ENCODE measurements around the gene UGT8. TPM values are rescaled to one million over a fixed set of nuclear protein-coding genes. Genes with fewer than 3 reads are reported as not detected.
"Not testable (repeated sequence)": the region's sequence is repeated elsewhere in the genome, so short reads cannot be mapped to it uniquely, and the experiment has no call there.

Gene UGT8
- total RNA-seq, 1 donor from 2014 or later, result 0.25 TPM

DNA sequence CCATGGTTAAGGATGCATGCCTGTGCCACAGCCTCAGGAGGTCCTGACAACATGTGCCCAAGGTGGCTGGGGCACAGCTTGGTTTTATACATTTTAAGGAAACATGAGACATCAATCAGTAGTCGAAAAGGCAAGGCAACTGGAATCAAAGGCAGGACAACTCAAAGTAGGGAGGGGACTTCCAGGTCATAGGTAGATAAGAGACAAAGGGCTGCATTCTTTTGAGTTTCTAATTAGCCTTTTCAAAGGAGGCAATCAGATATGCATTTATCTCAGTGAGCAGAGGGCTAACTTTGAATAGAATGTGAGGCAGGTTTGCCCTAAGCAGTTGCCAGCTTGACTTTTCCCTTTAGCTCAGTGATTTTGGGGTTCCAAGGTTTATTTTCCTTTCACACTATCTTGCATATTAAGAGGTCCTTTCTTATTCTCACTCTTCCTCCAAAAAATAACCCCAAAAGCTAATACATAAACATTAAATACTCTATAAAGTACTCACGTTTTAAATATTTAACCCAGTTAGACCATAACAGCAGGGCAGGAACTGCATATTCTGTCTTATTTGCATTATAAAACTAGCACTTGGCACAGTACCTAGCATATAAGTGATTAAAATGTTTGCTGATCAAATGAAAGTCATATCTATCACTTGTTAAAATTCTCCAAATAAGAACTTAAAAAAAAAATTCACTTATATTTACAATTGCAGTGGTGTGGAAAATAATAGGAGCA, 36.3 kb upstream of the UGT8 start:
- TF ChIP-seq POLR2A (IDR thresholded peaks at IDR 0.05) (no peak), POLR2AphosphoS5 (IDR thresholded peaks at IDR 0.05; ENCODE audit: insufficient read depth in 1 of 2, low read depth in 1 of 2) (no peak)
- TF ChIP-seq, protein P1, sequence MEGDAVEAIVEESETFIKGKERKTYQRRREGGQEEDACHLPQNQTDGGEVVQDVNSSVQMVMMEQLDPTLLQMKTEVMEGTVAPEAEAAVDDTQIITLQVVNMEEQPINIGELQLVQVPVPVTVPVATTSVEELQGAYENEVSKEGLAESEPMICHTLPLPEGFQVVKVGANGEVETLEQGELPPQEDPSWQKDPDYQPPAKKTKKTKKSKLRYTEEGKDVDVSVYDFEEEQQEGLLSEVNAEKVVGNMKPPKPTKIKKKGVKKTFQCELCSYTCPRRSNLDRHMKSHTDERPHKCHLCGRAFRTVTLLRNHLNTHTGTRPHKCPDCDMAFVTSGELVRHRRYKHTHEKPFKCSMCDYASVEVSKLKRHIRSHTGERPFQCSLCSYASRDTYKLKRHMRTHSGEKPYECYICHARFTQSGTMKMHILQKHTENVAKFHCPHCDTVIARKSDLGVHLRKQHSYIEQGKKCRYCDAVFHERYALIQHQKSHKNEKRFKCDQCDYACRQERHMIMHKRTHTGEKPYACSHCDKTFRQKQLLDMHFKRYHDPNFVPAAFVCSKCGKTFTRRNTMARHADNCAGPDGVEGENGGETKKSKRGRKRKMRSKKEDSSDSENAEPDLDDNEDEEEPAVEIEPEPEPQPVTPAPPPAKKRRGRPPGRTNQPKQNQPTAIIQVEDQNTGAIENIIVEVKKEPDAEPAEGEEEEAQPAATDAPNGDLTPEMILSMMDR (IDR thresholded peaks at IDR 0.05), result no peak
- Histone ChIP-seq H3K36me3 (no peaks in the 10 kb centered on the region), H3K9me3 (no peaks in the 10 kb centered on the region), H3K4me1 (no peaks in the 10 kb centered on the region), H3K27ac (no peak overlapping the region), H3K4me3 (no peak overlapping the region), H3K27me3 (no peaks in the 10 kb centered on the region)
- intact Hi-C loops (cut with DNase I), result no loop called here
- no peak for DNase-seq (ENCODE audit: extremely low spot score in 2 of 2)

DNA sequence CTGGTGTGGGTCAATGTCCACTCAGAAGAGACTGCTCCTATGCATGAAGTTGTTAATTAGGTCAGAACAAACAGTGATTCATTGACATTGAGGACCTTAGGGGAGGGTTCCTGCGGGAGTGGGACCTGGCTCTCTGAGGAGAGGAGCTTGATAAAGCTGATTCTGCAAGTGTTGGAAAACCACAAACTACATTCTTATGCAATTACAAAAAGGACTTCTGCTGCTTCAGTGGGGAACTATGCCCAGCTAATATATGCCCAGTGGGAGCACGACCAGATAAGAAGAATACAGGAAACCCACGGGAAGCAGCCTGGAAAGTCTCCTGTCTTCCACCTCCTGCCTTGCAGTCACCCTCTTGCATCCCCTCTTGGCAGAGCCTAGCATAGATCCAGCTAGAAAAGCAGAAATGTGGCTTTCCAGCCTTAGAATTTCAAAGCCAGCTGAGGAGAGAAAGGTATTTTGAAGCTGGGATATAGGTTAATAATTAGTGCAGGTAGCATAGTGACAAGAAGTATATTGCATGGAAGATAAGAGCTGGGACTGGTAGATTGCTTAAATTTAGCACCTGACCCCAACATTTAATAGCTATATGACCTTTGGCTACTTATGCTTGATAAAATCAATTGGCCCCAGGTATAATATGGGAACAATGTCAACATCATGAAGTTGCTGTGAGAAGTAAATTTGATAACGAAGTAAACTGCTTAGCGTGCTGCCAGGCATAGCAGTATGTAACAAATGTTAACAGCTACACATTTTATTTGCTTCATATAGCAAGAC, 34.9 kb upstream of the UGT8 start:
- Histone ChIP-seq H3K27me3 (no peaks in the 10 kb centered on the region), H3K9me3 (no peaks in the 10 kb centered on the region), H3K4me1 (no peaks in the 10 kb centered on the region), H3K4me3 (no peak overlapping the region), H3K36me3 (no peaks in the 10 kb centered on the region), H3K27ac (no peak overlapping the region)
- TF ChIP-seq, protein P1 (IDR thresholded peaks at IDR 0.05), result no peak
- TF ChIP-seq POLR2AphosphoS5 (IDR thresholded peaks at IDR 0.05; ENCODE audit: insufficient read depth in 1 of 2, low read depth in 1 of 2) (no peak), POLR2A (IDR thresholded peaks at IDR 0.05) (no peak)
- intact Hi-C loops (cut with DNase I), result no loop called here
- no peak for DNase-seq (ENCODE audit: extremely low spot score in 2 of 2)

DNA sequence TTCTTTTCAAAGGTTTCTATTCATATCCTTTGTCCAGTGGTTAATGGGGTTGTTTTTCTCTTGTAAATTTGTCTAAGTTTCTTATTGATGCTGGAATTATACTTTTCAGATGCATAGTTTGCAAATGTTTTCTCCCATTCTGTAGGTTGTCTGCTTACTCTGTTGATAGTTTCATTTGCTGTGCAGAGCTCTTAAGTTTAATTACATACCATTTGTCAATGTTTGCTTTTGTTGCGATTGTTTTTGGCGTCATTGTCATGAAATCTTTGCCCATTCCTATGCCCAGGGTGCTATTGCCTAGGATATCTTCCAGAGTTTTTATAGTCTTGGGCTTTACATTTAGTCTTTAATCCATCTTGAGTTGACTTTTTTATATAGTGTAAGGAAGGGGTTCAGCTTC, 21.2 kb upstream of the UGT8 start:
- DNase-seq (ENCODE audit: extremely low spot score in 2 of 2), result no peak
- H3K4me3 ChIP-seq, result no peak overlapping the region
- no peaks in the 10 kb centered on the region for H3K36me3 ChIP-seq
- intact Hi-C loops (cut with DNase I), result no loop called here
- H3K27ac ChIP-seq, result no peak overlapping the region
- no peaks in the 10 kb centered on the region for H3K4me1 ChIP-seq
- no peaks in the 10 kb centered on the region for H3K27me3 ChIP-seq
- TF ChIP-seq POLR2AphosphoS5 (IDR thresholded peaks at IDR 0.05; ENCODE audit: insufficient read depth in 1 of 2, low read depth in 1 of 2) (no peak), POLR2A (IDR thresholded peaks at IDR 0.05) (no peak)
- TF ChIP-seq, protein P1 (IDR thresholded peaks at IDR 0.05), result no peak
- H3K9me3 ChIP-seq, result no peaks in the 10 kb centered on the region

DNA sequence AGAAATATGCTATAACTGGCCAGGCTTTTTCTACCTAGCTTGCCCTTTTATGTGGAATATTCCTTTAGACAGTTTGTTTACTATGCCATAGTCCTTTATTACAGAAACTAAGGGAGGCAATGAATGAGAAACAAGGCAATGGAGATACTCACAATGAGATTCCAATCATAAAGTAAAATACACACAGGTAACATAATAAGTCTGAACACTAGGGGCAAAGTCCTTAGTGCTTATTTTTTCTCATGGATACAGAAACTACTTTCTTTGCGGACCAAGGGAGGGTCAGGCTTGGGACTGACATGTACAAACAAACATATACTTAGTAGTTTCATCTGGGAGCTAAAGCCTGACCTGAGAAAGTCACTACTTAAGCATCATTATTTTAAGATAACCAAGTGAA, 16.0 kb upstream of the UGT8 start:
- intact Hi-C loops (cut with DNase I), result no loop called here
- no peaks in the 10 kb centered on the region for H3K9me3 ChIP-seq
- no peak for TF ChIP-seq POLR2A (IDR thresholded peaks at IDR 0.05)
- TF ChIP-seq, protein P1 (IDR thresholded peaks at IDR 0.05), result no peak
- no peak for TF ChIP-seq POLR2AphosphoS5 (IDR thresholded peaks at IDR 0.05; ENCODE audit: insufficient read depth in 1 of 2, low read depth in 1 of 2)
- no peaks in the 10 kb centered on the region for H3K4me1 ChIP-seq
- no peak overlapping the region for H3K4me3 ChIP-seq
- no peaks in the 10 kb centered on the region for H3K27me3 ChIP-seq
- no peak overlapping the region for H3K27ac ChIP-seq
- no peak for DNase-seq (ENCODE audit: extremely low spot score in 2 of 2)
- no peaks in the 10 kb centered on the region for H3K36me3 ChIP-seq

DNA sequence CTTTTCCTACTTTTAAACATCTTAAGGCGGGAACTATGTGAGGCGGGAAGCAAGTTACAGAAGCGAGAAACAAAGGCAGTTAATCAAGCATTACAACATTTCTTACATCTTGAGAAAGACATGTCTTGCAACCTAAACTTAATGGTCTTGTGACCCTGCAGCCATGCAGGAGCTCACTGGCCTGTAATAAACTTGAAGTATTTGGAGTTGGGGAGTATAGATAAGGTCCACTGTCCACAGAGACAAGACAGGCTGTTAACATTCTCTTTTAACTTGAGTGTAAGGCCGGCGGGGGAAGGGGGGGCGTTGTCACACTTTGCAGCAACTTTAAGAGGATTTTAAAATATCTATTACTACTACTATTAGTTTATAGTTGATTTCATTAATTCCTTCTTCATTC, 10.3 kb upstream of the UGT8 start:
- Histone ChIP-seq H3K9me3 (no peaks in the 10 kb centered on the region), H3K4me3 (no peak overlapping the region), H3K27ac (no peak overlapping the region), H3K36me3 (no peaks in the 10 kb centered on the region), H3K27me3 (no peaks in the 10 kb centered on the region), H3K4me1 (no peaks in the 10 kb centered on the region)
- DNase-seq (ENCODE audit: extremely low spot score in 2 of 2), result no peak
- intact Hi-C loops (cut with DNase I), result no loop called here
- TF ChIP-seq, protein P1 (IDR thresholded peaks at IDR 0.05), result no peak
- TF ChIP-seq POLR2A (IDR thresholded peaks at IDR 0.05) (no peak), POLR2AphosphoS5 (IDR thresholded peaks at IDR 0.05; ENCODE audit: insufficient read depth in 1 of 2, low read depth in 1 of 2) (no peak)

DNA sequence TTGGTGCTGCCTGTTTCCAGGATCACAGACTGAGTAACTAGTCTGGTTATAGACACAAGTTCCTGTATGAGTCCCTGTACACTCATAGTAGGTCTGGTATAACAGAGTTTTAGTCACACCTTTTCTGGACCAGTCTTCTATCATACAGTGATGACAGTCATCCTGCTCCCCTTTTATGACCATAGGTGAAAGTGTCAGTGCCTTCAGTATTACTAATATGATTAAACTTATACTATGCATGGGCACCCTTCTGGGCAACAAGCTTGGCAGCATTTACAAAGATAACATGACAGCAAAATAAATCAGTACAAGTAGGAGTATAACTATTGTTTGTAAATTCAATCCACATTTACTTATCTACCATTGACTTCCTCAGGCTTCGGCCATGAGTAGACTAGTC, 8.2 kb upstream of the UGT8 start:
- DNase-seq (ENCODE audit: extremely low spot score in 2 of 2); intact Hi-C loops (cut with DNase I); H3K4me3 ChIP-seq; H3K27ac ChIP-seq; H3K27me3 ChIP-seq; H3K4me1 ChIP-seq; H3K9me3 ChIP-seq; H3K36me3 ChIP-seq: not testable (repeated sequence)
